IMR-90 (cell line): ENCODE results near the gene HIGD2A. TPM values are rescaled to one million over a fixed set of nuclear protein-coding genes. Genes with fewer than 3 reads are reported as not detected.
A peak's percentile ranks its signal among the peaks of the same experiment; 100 is the strongest.

ENCODE experiments used
- ATAC-seq: fragments of 200-7000 bp; cut with Tn5 transposase; 2 replicates; pipeline ENCODE4 v1.9.1; 2020; ENCODE audit warnings: low read depth, mild to moderate bottlenecking, moderate library complexity
- BruUV-seq: library from RNA; stranded (reverse); fragments of 400-500 nt; replicated peaks from 2 replicates; lab custom pipeline; 2021; lab: Mats Ljungman, UMichigan
- CTCF ChIA-PET: fragments of 300-600 bp; formaldehyde crosslinking; extraction: SDS; loops from one replicate; lab custom pipeline; 2021; ENCODE audit warnings: antibody characterized with exemption; lab: Yijun Ruan, JAX
- POLR2A ChIA-PET: fragments of 300-600 bp; sonication (Branson Sonifier 250); formaldehyde crosslinking; loops from one replicate; lab custom pipeline; 2022; ENCODE audit warnings: antibody characterized with exemption; ENCODE audit not compliant: unreplicated experiment; lab: Charles Lee
- DNase-seq: peaks from one replicate; pipeline ENCODE4 v3.0.0; 2013
- H2AFZ ChIP-seq: replicated peaks from 2 replicates; pipeline ENCODE3; 2013; ENCODE audit warnings: low read length, mild to moderate bottlenecking; ENCODE audit not compliant: poor library complexity
- H2AK5ac ChIP-seq: 2 replicates; pipeline ENCODE4 v1.6.1; 2013; ENCODE audit warnings: low read depth, low read length, inconsistent platforms
- H2AK9ac ChIP-seq: replicated peaks from 2 replicates; pipeline ENCODE3; 2013; ENCODE audit warnings: mild to moderate bottlenecking, low read depth, low read length, moderate library complexity; ENCODE audit not compliant: poor library complexity
- H2BK120ac ChIP-seq: 2 replicates; pipeline ENCODE4 v1.6.1; 2013; ENCODE audit warnings: low read depth, low read length, inconsistent platforms
- H2BK15ac ChIP-seq: 3 replicates; pipeline ENCODE4 v1.6.1; 2013; ENCODE audit warnings: low read depth, low read length, inconsistent platforms
- H2BK20ac ChIP-seq: 2 replicates; pipeline ENCODE4 v1.6.1; 2013; ENCODE audit warnings: low read depth, mild to moderate bottlenecking, inconsistent platforms, low read length, moderate library complexity
- H2BK5ac ChIP-seq: 2 replicates; pipeline ENCODE4 v1.6.1; 2013; ENCODE audit warnings: mild to moderate bottlenecking, low read depth, low read length, inconsistent platforms; ENCODE audit not compliant: poor library complexity, severe bottlenecking
- H3K14ac ChIP-seq: replicated peaks from 2 replicates; pipeline ENCODE4 v1.6.1; 2013; ENCODE audit warnings: low read depth, low read length, inconsistent platforms
- H3K18ac ChIP-seq: 2 replicates; pipeline ENCODE4 v1.6.1; 2013; ENCODE audit warnings: low read depth, low read length, control low read depth
- H3K23ac ChIP-seq: 2 replicates; pipeline ENCODE4 v1.6.1; 2013; ENCODE audit warnings: low read depth, low read length, inconsistent platforms
- H3K27ac ChIP-seq: 2 replicates; pipeline ENCODE4 v1.5.1; 2013; ENCODE audit warnings: mild to moderate bottlenecking, control low read depth, low read length; ENCODE audit not compliant: insufficient read depth
- H3K27me3 ChIP-seq: 2 replicates; pipeline ENCODE4 v1.6.1; 2013; ENCODE audit warnings: low read length; ENCODE audit not compliant: control insufficient read depth, insufficient read depth
- H3K36me3 ChIP-seq: 2 replicates; pipeline ENCODE4 v1.6.1; 2013; ENCODE audit warnings: low read length, mixed read lengths; ENCODE audit not compliant: control insufficient read depth, insufficient read depth
- H3K4ac ChIP-seq: 2 replicates; pipeline ENCODE4 v1.6.1; 2013; ENCODE audit warnings: low read depth, low read length, inconsistent platforms
- H3K4me1 ChIP-seq: 2 replicates; pipeline ENCODE4 v1.6.1; 2013; ENCODE audit warnings: low read length, mixed read lengths; ENCODE audit not compliant: control insufficient read depth, insufficient read depth
- H3K4me2 ChIP-seq: 2 replicates; pipeline ENCODE4 v1.6.1; 2013; ENCODE audit warnings: low read depth, mild to moderate bottlenecking, control low read depth, low read length, moderate library complexity
- H3K4me3 ChIP-seq: 2 replicates; pipeline ENCODE4 v1.5.1; 2013; ENCODE audit warnings: low read depth, mild to moderate bottlenecking, control low read depth, low read length, moderate library complexity; ENCODE audit not compliant: insufficient read depth
- H3K56ac ChIP-seq: 2 replicates; pipeline ENCODE4 v1.6.1; 2013; ENCODE audit warnings: low read length, inconsistent platforms; ENCODE audit not compliant: insufficient read depth; ENCODE audit errors: extremely low read depth
- H3K79me1 ChIP-seq, 2 experiments: 2 replicates each; pipeline ENCODE4 v1.6.1; 2013; ENCODE audit warnings: low read length in 2 of 2, inconsistent platforms in 1 of 2, low read depth in 1 of 2
- H3K9ac ChIP-seq: 2 replicates; pipeline ENCODE4 v1.6.1; 2013; ENCODE audit warnings: low read depth, low read length, control low read depth
- H3K9me1 ChIP-seq: 2 replicates; pipeline ENCODE4 v1.6.1; 2013; ENCODE audit warnings: low read length, inconsistent platforms; ENCODE audit not compliant: insufficient read depth
- H3K9me3 ChIP-seq: 2 replicates; pipeline ENCODE4 v1.6.1; 2013; ENCODE audit warnings: low read length; ENCODE audit not compliant: control insufficient read depth, insufficient read depth
- H4K20me1 ChIP-seq: 2 replicates; pipeline ENCODE4 v1.6.1; 2013; ENCODE audit warnings: low read length, inconsistent platforms; ENCODE audit not compliant: insufficient read depth
- H4K5ac ChIP-seq: 2 replicates; pipeline ENCODE4 v1.6.1; 2013; ENCODE audit warnings: mild to moderate bottlenecking, low read depth, low read length, control low read depth
- H4K8ac ChIP-seq, 2 experiments: 2 replicates each; pipeline ENCODE4 v1.6.1; 2013; ENCODE audit warnings: low read depth in 2 of 2, low read length in 2 of 2, control low read depth in 1 of 2, inconsistent platforms in 1 of 2
- H4K91ac ChIP-seq: 2 replicates; pipeline ENCODE4 v1.6.1; 2013; ENCODE audit warnings: low read depth, low read length, inconsistent platforms; ENCODE audit not compliant: insufficient read depth
- BHLHE40 ChIP-seq: fragments of 150-350 bp; IDR thresholded peaks from 2 replicates; pipeline ENCODE4 v1.6.1; 2016; ENCODE audit warnings: mild to moderate bottlenecking, low read depth, low read length
- CEBPB ChIP-seq: IDR thresholded peaks from 2 replicates; pipeline ENCODE4 v1.6.1; 2012; ENCODE audit warnings: low read depth, low read length, improper control_type of control experiment
- CHD1 ChIP-seq: IDR thresholded peaks from 2 replicates; pipeline ENCODE4 v1.6.1; 2012; ENCODE audit warnings: low read depth, low read length, improper control_type of control experiment
- MAFK ChIP-seq: IDR thresholded peaks from 2 replicates; pipeline ENCODE4 v1.6.1; 2012; ENCODE audit warnings: low read depth, low read length, improper control_type of control experiment
- MAZ ChIP-seq: IDR thresholded peaks from 2 replicates; pipeline ENCODE4 v1.6.1; 2012; ENCODE audit warnings: low read depth, mild to moderate bottlenecking, low read length, improper control_type of control experiment, moderate library complexity, borderline replicate concordance
- MXI1 ChIP-seq: IDR thresholded peaks from 2 replicates; pipeline ENCODE4 v1.6.1; 2012; ENCODE audit warnings: low read depth, mild to moderate bottlenecking, low read length, moderate library complexity, borderline replicate concordance
- NFE2L2 ChIP-seq: fragments of 150-350 bp; IDR thresholded peaks from 2 replicates; pipeline ENCODE4 v1.6.1; 2016; ENCODE audit warnings: low read depth, mild to moderate bottlenecking, low read length
- POLR2A ChIP-seq: IDR thresholded peaks from 2 replicates; pipeline ENCODE4 v1.6.1; 2012; ENCODE audit warnings: mild to moderate bottlenecking, low read depth, low read length
- RAD21 ChIP-seq: IDR thresholded peaks from 2 replicates; pipeline ENCODE4 v1.6.1; 2012; ENCODE audit warnings: low read length, improper control_type of control experiment
- RCOR1 ChIP-seq: IDR thresholded peaks from 2 replicates; pipeline ENCODE4 v1.6.1; 2012; ENCODE audit warnings: mild to moderate bottlenecking, low read length, improper control_type of control experiment; ENCODE audit not compliant: insufficient replicate concordance
- RFX5 ChIP-seq: IDR thresholded peaks from 2 replicates; pipeline ENCODE4 v1.8.0; 2012; ENCODE audit warnings: low read depth, mild to moderate bottlenecking, low read length, moderate library complexity
- SMC3 ChIP-seq: fragments of 150-350 bp; IDR thresholded peaks from 2 replicates; pipeline ENCODE4 v1.6.1; 2016; ENCODE audit warnings: low read depth, mild to moderate bottlenecking, antibody characterized with exemption, low read length, moderate library complexity
- WGBS, 2 experiments: methylation state at CpG; one replicate each; pipeline versions ENCODE4 v1.1.5 to v1.1.7; 2013; ENCODE audit warnings: missing lambda C conversion rate in 2 of 2; ENCODE audit not compliant: insufficient read length in 1 of 2; ENCODE audit errors: extremely low coverage in 2 of 2; 5-methylcytosine and 5-hydroxymethylcytosine counted together
- dilution Hi-C: fragments of 300-500 bp; cut with HindIII; formaldehyde crosslinking; loops from one replicate; pipeline ENCODE4 v1.14.3; 2018; ENCODE audit warnings: low sequenced_read_pairs; ENCODE audit not compliant: unreplicated experiment
- in situ Hi-C: fragments of 300-500 bp; cut with MboI; formaldehyde crosslinking; loops from 3 replicates; pipeline ENCODE4 v1.14.3; 2019; ENCODE audit warnings: low sequenced_read_pairs, inconsistent platforms, mixed read lengths
- intact Hi-C: fragments of 100-400 bp; cut with micrococcal nuclease; formaldehyde crosslinking; loops from 2 replicates; pipeline ENCODE4 v1.10.0; 2022
- polyA plus RNA-seq, 3 experiments: library from polyadenylated mRNA; depleted of rRNA; stranded (reverse); fragments of >200 nt; gene quantifications; 2 replicates each; pipeline ENCODE4 v1.2.3, GENCODE V29; 2012; ENCODE audit warnings: low replicate concordance in 1 of 3
- total RNA-seq: library from RNA; depleted of rRNA; stranded (reverse); fragments of >200 nt; gene quantifications from 2 replicates; pipeline ENCODE4 v1.2.3, GENCODE V29; 2012
- TF ChIP-seq, protein P1 (sequence below): fragments of 150-350 bp; IDR thresholded peaks from 2 replicates; pipeline ENCODE4 v1.6.1; 2016; ENCODE audit warnings: low read depth, mild to moderate bottlenecking, low read length, moderate library complexity, borderline replicate concordance
- TF ChIP-seq, protein P2 (sequence below): fragments of 150-350 bp; IDR thresholded peaks from 2 replicates; pipeline ENCODE4 v1.6.1; 2017; ENCODE audit warnings: mild to moderate bottlenecking, antibody characterized with exemption, low read length, low read depth
- TF ChIP-seq, protein P3 (sequence below): conservative IDR thresholded peaks from 2 replicates; pipeline ENCODE4 v1.5.1; 2012; ENCODE audit warnings: mild to moderate bottlenecking, low read depth, low read length, improper control_type of control experiment

Gene HIGD2A
- total and polyA plus RNA-seq, 2 of the 4 experiments (the other 2 are of a cell fraction): 35.0 to 131 TPM

DNA sequence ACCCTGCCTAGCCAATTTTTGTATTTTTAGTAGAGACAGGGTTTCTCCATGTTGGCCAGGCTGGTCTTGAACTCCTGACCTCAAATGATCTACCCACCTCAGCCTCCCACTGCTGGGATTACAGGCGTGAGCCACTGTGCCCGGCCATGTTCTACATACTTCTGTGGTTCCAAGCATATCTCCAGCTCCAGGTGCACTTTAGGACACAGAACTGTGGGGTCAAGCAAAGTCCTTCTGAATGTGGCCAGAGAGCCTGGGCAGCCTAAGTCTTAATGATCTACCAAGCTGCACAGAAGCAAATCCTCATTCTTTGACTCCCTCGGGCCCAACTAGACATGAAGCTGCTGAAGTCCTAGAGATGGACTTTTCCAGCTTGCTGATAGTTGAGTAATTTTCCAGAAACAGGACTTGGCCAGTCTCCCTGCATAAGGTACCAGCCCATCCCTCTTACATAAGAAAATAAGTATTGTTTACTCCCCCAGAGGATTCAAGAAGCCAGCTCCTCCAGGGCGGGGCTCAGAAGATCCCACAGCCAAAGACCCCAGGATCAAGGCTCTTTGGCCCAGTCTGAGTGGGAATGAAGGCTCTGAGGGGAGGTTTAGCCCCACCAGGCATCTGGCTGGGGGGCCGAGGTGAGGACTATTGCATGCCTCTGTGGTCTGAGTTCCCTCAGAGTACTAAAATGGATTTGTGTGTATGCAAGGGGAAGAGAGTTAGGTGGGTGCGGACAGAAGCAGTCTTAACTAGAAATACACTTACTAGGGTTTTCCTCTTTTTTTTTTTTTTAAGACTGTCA lies 19.1 kb downstream of the HIGD2A start:
- Histone ChIP-seq H3K79me1 (peaks cover 17 to 31% of the 10 kb centered on the region in 2 experiments), H3K56ac (no peak overlapping the region), H2AFZ (no peak overlapping the region), H2AK9ac (peak overlapping the region; percentile 42), H3K14ac (no peak overlapping the region), H3K27me3 (no peaks in the 10 kb centered on the region), H3K18ac (no peak overlapping the region), H4K5ac (no peak overlapping the region), H2BK15ac (no peak overlapping the region), H4K8ac (no peak overlapping the region), H2AK5ac (no peak overlapping the region), H2BK5ac (no peak overlapping the region), H4K20me1 (peaks cover 19% of the 10 kb centered on the region), H3K9me3 (no peaks in the 10 kb centered on the region), H4K91ac (no peak overlapping the region), H3K23ac (no peak overlapping the region), H3K4ac (no peak overlapping the region), H2BK120ac (no peak overlapping the region), H3K4me1 (no peaks in the 10 kb centered on the region), H3K4me2 (no peak overlapping the region), H3K4me3 (no peak overlapping the region), H3K9ac (no peak overlapping the region), H2BK20ac (no peak overlapping the region), H3K27ac (no peak overlapping the region), H3K36me3 (peaks cover 27% of the 10 kb centered on the region), H3K9me1 (peaks cover 7% of the 10 kb centered on the region)
- no TSS peak for BruUV-seq
- intact Hi-C loops: no loop called here
- DNase-seq (no peak), ATAC-seq (no peak; the same call in 1 of the 2 replicates)
- dilution Hi-C loops: no loop called here
- in situ Hi-C loops: no loop called here
- CTCF ChIA-PET: interaction anchor here (1.2 kb wide), 1 partner anchor 40 kb away, joined by 3 read pairs; no protein-coding TSS in a partner anchor
- WGBS, 2 experiments: 100% methylated on average over 2 of the region's 6 CpGs; no CpG with 5 or more reads in 1 of the 2 experiments
- POLR2A ChIA-PET: no interaction called here
- TF ChIP-seq MAFK (no peak), MXI1 (no peak), RCOR1 (no peak), CEBPB (no peak), BHLHE40 (no peak), POLR2A (no peak), SMC3 (no peak), CHD1 (no peak), RFX5 (no peak), RAD21 (no peak), MAZ (no peak), NFE2L2 (no peak)
- TF ChIP-seq, protein P1, sequence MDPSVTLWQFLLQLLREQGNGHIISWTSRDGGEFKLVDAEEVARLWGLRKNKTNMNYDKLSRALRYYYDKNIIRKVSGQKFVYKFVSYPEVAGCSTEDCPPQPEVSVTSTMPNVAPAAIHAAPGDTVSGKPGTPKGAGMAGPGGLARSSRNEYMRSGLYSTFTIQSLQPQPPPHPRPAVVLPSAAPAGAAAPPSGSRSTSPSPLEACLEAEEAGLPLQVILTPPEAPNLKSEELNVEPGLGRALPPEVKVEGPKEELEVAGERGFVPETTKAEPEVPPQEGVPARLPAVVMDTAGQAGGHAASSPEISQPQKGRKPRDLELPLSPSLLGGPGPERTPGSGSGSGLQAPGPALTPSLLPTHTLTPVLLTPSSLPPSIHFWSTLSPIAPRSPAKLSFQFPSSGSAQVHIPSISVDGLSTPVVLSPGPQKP: no peak
- TF ChIP-seq, protein P2, sequence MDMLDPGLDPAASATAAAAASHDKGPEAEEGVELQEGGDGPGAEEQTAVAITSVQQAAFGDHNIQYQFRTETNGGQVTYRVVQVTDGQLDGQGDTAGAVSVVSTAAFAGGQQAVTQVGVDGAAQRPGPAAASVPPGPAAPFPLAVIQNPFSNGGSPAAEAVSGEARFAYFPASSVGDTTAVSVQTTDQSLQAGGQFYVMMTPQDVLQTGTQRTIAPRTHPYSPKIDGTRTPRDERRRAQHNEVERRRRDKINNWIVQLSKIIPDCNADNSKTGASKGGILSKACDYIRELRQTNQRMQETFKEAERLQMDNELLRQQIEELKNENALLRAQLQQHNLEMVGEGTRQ: no peak
- TF ChIP-seq, protein P3, sequence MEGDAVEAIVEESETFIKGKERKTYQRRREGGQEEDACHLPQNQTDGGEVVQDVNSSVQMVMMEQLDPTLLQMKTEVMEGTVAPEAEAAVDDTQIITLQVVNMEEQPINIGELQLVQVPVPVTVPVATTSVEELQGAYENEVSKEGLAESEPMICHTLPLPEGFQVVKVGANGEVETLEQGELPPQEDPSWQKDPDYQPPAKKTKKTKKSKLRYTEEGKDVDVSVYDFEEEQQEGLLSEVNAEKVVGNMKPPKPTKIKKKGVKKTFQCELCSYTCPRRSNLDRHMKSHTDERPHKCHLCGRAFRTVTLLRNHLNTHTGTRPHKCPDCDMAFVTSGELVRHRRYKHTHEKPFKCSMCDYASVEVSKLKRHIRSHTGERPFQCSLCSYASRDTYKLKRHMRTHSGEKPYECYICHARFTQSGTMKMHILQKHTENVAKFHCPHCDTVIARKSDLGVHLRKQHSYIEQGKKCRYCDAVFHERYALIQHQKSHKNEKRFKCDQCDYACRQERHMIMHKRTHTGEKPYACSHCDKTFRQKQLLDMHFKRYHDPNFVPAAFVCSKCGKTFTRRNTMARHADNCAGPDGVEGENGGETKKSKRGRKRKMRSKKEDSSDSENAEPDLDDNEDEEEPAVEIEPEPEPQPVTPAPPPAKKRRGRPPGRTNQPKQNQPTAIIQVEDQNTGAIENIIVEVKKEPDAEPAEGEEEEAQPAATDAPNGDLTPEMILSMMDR: no peak
